GM19193 (cell line): Measurements from ENCODE around the gene SPOCK1.

Experiments
- POLR2A ChIP-seq: IDR thresholded peaks from 4 replicates; pipeline ENCODE4 v1.6.1; 2011; ENCODE audit not compliant: insufficient read depth, insufficient read length; ENCODE audit errors: extremely low read depth

Gene SPOCK1

DNA sequence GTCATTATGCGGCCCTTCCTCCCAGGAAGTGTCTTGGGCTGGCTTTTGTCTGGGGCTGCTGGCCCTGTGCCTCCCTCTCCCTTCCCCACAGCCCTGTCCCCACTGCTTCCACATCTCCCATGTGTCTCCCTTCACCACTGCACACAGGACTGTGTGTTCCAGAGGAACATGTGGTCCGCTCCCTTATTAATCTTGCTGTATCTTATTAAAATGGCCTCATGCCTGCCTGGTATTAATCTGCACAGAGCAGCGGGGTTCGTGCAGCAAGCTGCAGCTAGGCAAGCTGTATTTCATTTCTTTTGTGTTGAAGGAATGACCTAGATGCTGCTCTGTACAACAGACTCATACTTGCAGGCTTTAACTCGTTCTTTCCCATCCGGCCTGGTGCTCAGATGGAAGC is 130.5 kb downstream of the SPOCK1 start:
- TF ChIP-seq POLR2A, result no peak

DNA sequence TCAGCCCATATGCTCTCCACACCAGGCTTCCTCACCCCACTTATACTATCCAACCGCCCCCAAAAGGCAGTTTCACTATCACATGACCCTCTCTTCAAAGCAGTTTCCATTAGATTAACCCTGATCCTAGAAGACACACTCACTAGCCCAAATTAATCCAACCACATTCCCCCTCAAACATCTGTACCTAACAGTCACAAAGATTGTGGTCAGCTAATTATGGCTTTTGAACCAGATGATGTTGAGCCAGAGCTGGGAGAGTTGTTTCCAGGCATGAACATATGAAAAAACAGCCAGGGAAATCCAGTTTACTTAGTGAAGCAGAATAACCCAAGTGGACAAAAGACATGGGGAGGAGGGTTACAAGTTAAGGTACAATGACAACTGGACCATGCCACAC is 131.2 kb downstream of the SPOCK1 start:
- no peak for TF ChIP-seq POLR2A

DNA sequence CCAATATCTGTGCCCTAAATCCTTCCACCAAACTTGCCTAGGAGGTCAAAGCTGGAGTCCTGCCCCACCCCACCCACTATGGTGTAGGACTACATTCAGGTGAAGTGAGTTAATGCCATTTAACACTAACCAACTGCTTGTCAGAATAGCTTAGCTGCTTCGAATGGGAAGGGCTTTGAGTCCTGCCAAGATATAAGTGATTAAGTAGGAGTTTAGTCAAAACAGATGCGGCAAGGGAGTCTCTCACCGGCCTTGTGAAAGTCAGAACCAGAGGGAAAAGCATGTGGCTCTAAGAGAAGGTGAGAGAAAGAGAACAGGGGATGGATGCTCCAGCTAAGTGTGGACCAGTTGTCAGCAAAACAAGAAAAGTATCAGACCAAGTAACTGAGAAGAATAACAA is 132.6 kb downstream of the SPOCK1 start:
- TF ChIP-seq POLR2A, result no peak

DNA sequence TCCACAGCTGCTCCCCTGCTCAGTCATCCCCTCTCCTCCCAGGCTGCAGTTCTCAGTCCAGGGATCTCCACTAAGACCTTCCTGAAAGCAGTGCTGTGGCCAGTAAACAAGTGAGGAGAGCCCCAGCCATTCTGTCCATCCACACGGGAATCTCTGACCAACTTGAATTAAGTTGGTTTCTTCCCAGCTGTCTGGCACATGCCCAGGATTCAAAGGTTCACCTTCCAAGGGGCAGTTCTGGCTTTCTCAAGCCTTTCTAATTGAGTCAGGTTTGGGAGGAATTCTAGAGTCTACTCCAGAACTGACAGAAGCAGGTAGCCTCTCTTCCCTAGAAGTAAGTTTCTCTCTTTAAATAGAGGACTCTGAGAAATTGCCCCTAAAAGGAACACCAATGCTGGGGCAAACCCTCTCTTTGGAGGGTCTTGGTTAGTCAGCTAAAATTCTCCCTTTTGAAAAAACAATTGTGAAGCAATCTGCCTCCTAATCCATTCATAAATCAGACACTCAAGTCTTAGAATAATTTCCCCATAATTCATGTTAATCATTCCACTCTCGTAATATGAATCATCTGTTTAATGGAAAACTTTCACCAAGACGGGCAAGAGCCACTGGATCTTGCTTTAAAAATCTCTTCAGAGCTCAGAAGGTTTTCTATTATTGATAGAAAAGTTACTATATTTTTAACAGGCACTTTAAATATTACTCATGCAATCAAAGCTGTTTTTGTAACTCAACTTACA is 133.8 kb downstream of the SPOCK1 start:
- TF ChIP-seq POLR2A, result no peak

DNA sequence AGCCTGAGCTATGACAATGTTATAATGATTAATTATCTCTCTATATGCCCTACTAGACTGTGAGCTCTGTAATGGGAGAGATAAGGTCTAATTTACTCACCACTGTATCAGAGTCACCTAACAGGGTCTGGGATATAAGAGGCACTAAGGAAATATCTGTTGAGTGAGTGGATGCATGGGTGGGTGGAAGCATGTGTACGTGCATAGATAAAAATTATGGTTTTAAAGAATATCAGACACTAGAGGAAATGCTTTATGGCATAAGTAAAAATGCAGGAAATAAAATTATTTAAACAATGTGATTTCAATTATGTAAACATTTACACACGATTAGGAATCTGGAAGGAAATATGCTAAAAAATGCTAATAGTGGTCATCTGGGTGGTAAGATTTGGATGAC is 137.8 kb downstream of the SPOCK1 start:
- no peak for TF ChIP-seq POLR2A

DNA sequence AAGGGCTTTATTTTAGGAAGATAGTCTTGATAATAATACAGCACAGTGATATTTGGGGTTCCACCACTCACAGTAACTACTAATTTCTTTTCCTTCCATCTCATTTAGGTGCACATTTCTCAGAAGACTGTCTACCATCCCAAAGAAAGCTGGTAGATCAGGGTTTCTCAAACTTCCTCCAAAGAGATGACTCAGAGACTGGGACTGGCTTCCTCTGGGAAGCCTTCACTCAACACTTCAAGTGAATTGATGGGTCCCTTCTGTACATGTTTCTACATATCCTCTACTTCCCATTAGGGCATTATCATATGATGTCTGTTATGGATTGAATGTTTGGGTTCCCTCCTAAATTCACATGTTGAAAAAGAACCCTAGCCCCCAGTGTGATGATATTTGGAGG is 138.5 kb downstream of the SPOCK1 start:
- no peak for TF ChIP-seq POLR2A

DNA sequence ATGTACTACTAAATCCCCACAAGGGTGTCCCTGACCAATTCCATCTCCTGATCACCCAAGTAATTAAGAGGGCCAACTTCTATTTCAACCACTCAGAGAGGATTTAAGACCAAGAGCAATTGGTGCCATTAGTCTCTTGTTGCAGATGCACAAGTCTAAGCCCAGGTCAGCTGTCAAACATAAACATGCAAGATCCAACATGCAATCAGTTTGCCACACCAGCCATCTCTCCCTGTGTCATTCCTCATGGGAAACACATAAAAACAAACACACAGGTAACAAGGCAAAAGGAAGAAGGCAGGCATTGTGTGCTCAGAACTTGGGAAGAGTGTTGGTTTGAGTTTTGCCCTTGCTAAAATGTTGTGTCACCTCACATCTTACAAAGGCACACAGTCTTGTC is 139.2 kb downstream of the SPOCK1 start:
- TF ChIP-seq POLR2A, result no peak

DNA sequence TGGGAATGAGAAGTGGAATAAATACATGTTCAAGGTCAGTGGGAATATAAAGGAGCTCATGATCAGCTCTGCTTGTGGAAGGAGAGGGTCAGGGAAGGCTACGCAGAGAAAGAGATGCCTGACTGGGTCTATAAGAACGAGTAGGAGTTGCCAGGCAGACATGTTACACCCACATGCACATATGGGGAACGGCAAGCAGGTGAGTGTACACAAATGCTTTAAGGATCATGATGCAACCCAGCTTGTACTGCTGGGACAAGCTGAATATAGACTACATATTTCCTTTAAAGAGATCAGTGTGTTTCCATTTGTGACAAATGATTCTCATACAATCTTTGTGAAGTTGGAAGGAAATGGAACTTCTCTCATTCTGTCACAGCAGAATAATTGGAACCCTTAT is 141.7 kb downstream of the SPOCK1 start:
- no peak for TF ChIP-seq POLR2A

DNA sequence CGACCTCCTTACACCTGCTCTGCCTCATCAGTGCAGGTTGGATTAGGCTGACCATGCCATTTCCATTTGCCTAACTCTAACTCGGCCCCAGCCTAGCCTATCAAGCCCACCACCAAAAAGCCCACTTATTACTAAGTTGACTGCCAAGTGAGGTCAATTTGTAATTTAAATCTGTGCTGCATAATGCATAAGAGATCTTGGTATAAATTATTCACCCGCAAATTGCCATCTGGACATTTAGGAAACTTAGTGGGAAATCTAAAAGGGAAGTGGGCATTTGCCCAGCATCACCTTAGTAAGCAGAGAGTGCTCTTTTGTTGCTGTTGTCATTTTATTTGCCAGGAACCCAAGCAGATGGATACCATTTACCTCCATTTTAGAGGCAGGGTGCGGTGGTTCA is 143.0 kb downstream of the SPOCK1 start:
- TF ChIP-seq POLR2A, result no peak

DNA sequence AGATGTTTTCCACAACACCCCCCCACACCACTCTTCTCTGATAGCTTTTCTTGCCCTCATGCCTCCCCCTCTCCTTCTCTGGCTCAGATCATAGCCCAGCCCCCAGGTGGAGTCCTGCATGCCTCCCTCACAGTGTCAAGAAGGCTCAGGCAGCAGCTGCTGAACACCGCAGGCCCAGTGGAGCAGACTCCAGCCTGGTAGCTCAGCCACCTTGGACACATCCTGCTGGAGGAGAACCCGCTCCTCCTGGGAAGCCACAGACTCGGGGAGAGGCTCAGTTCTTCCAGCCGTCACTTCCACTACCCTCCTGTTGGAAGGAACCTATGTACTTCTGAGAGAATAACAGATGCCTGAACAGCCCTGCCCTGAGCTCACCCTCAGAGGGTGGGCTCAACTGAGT is 143.4 kb downstream of the SPOCK1 start:
- TF ChIP-seq POLR2A, result no peak

DNA sequence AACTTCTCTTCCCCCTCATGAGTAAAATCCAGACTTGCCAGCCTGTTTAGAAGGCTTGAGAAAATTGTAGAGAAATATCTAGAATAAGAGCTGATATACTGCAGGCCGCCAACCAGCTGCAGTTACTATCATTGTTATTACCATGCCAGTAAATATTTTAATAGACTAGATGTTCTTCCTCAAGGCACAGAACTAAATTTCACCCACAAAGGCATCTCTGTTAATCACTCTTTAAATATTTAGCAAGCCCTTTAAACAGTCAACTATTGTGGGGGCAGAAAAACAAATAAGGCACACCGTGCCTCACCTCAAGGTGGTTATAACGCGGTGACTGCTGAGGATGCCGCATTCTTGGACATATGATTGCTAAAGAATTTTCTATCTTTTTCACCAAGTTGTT is 147.0 kb downstream of the SPOCK1 start:
- no peak for TF ChIP-seq POLR2A

DNA sequence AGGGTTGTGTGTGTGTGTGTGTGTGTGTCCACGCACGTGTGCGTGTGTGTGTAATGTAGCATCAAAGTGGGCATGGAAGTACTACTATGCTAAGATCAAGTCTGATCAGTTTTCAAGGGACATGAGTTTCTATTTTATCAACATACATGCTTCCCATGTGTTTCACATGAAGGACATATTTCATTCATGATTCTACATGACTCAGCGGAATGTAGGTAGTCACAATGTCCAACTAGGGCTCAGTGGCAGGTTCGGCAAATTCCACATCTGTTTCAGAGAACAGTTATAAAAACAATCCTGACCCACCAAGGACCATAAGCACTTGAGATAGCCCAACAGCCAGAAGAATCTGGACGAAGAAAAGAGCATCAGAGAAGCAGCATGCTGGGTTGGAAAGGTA is 148.3 kb downstream of the SPOCK1 start:
- TF ChIP-seq POLR2A, result no peak

DNA sequence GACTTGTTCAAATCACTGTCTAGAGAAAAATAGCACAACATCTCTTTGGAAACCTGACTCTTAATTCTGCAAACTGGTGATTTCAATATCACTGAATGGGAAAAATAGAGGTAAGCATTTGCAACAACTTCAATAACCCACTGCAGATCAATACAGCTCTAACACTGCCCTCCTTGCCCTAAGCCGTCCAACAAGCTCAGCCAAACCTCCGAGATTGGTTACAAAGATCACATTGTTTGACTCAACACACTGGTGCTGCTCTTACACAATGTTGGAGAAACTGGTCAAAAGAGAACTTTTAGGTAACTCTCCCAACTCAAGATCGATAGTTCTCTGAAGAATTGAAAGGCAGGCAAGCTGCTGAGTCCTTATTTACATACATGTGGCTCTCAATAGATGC is 150.4 kb downstream of the SPOCK1 start:
- TF ChIP-seq POLR2A, result no peak

DNA sequence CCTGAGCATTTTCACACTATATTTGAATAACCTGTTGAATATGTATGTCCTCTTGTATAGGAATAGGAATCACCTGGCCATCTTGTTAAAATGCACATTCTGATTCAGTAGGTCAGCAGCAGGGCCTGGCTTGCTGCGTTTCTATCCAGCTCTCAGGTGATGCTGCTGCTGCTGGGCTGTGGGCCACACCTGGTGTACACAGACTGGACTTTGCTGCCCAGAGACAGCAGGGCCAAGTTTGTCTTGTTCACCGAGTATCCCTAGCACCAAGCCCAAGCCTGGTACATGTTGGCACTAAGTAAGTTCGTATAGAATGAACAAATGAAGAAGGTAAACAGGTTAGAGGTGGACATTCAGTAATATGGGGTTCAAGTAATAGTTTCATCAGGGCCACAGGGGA is 151.3 kb downstream of the SPOCK1 start:
- no peak for TF ChIP-seq POLR2A

DNA sequence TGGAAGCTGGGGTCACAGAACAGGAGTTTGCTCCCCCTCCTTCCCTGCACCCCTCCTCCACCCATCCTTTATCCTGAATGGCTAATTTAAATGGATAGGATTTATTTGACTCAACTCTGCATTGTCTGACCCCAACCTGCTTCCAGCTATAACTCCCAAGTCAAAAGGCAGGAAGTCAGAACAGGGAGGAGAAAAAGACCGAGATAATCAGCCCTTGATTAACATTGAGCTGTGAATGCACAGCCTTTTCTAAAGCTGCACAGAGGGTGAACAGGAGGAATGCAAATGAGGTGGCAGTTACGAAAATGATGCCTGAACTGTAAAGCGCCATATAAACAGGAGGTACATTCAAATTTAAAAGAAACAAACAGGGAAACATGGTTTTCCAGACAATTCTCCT is 152.8 kb downstream of the SPOCK1 start:
- no peak for TF ChIP-seq POLR2A

DNA sequence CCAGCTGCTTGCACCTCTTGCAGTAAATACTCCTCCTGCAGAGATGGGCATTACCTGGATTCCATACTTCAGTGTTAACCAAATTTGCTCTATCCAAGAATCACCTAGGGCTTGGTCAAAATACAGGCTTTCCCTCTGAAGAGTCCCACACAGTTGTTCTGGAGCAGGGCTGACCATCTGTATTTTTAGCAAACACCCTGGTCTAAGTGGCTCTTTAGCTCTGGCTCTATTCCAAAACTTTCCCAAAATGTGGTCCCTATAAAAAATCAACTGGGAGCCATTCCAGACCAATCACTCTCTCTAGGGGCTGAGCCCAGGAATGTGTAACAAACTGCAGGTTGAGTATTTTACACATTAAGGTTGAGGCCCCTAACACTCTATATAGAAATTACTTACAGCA is 153.7 kb downstream of the SPOCK1 start:
- TF ChIP-seq POLR2A, result no peak

DNA sequence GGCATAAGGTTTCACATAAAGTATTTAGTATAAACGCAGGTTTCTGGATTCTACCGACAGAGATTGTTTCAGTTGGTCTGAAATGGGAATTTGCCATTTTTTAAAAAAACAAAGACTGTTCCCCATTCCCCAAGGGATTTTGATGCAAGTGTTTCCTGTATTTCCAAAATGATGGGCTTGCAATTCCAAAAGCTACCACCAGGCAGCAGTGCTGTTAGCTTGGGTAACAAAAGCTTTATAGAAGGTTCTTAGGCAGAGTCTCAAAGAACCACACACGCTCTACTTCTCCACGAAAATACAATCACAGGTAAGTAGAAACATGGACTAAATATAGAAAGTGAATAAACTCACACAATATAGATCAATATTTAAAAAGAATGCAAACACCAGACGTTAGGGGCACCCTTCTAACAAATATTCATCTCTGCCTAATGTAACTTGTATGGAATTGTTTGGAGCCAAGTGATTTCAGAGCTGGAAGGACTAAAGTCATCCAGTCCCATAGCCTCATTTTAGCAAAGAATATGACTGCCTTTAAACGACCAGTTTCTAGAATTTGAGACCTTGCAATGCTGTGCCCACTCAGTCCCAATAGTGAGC is 154.3 kb downstream of the SPOCK1 start:
- TF ChIP-seq POLR2A, result no peak

DNA sequence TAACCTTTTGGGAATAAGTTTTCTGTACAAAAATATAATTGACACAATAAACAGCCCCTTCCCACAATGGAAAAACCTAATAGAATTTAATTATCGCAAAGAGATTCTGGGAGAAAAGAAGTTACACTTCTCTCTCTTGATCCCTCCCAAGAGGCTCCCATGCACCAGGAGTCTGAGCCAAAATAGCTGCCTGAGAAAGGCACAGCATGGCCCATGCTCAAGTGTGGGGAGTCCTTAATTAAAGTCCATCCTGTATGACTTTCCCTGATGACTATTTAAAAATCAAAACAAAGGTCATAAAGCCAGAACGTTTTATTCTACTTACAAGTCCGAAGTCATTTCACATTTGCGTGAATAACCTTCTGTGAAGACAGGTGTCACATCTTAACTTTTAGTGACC is 155.1 kb downstream of the SPOCK1 start:
- no peak for TF ChIP-seq POLR2A

DNA sequence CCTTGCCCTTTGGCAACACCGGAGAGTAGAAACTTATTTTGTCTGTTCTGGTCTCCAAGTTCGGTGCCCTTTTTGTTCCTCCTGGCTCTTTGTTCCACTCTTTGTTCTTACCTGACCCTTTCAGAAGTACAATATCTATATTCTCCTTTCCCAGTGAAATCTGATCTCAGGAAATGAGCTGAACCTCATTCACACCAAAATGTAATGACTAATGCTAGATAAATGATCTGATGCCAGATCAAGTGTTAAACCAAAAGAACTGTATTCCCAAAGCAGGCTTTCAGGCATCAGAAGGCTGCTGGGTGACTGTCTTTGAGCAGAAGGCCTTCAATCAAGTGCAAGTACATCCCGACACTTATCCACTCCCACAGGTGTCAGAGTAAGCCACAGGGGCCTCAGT is 156.4 kb downstream of the SPOCK1 start:
- TF ChIP-seq POLR2A, result no peak
